ENCODE data around the gene KCTD15.

Gene KCTD15

GRCh38 chr19:33772102-33772857 is 24.4 kb upstream of the KCTD15 start:
- no peak for DNase-seq

GRCh38 chr19:33772858-33773180 is 23.9 kb upstream of the KCTD15 start:
- no peak for DNase-seq

GRCh38 chr19:33773704-33774624 is 22.7 kb upstream of the KCTD15 start:
- no peak for DNase-seq

GRCh38 chr19:33774751-33775150 is 21.9 kb upstream of the KCTD15 start:
- no peak for DNase-seq

GRCh38 chr19:33775731-33776487 is 20.8 kb upstream of the KCTD15 start:
- no peak for DNase-seq

GRCh38 chr19:33777351-33777750 is 19.3 kb upstream of the KCTD15 start:
- DNase-seq, result no peak

GRCh38 chr19:33777753-33778088 is 18.9 kb upstream of the KCTD15 start:
- DNase-seq, result peak in 1 of 2 experiments; percentile 22

- DNase-seq, result peak; percentile 91 to 93
These were observed 18.4 kb upstream of the KCTD15 start for GRCh38 chr19:33778089-33778791.

GRCh38 chr19:33779849-33780248 is 16.8 kb upstream of the KCTD15 start:
- no peak for DNase-seq

- no peak for DNase-seq
These were observed 16.4 kb upstream of the KCTD15 start for GRCh38 chr19:33780251-33780650.

- no peak for DNase-seq
These were observed 15.9 kb upstream of the KCTD15 start for GRCh38 chr19:33780746-33781145.

GRCh38 chr19:33781415-33781935 is 15.2 kb upstream of the KCTD15 start:
- DNase-seq, result no peak

GRCh38 chr19:33781996-33782395 is 14.7 kb upstream of the KCTD15 start:
- no peak for DNase-seq

GRCh38 chr19:33784432-33784831 is 12.2 kb upstream of the KCTD15 start:
- DNase-seq, result no peak

- DNase-seq, result no peak
These were observed 10.9 kb upstream of the KCTD15 start for GRCh38 chr19:33785795-33786194.

- DNase-seq, result no peak
These were observed 8.0 kb upstream of the KCTD15 start for GRCh38 chr19:33788676-33789075.

GRCh38 chr19:33789344-33789743 is 7.3 kb upstream of the KCTD15 start:
- DNase-seq, result no peak

GRCh38 chr19:33794683-33795369 is 1.8 kb upstream of the KCTD15 start:
- no peak for DNase-seq

- DNase-seq, result peak; percentile 73 to 75
These were observed 1.1 kb upstream of the KCTD15 start for GRCh38 chr19:33795370-33796163.

GRCh38 chr19:33797802-33798671 is 1.4 kb downstream of the KCTD15 start:
- DNase-seq, result peak; percentile 27 to 31

Data from activated T-cell treated with anti-CD3 and anti-CD28 coated beads, Interleukin-2, amount 50 U/mL, for 48 hours (primary cell).